DND-41 (cell line): ENCODE data around the gene OR10AD1.

Experiments
- ATAC-seq: fragments of 200-7000 bp; cut with Tn5 transposase; 3 replicates; pipeline ENCODE4 v1.9.1; 2021; ENCODE audit warnings: low read depth; ENCODE audit not compliant: insufficient read depth
- DNase-seq: peaks from one replicate; pipeline ENCODE4 v3.0.0-alpha.2; 2020
- H2AFZ ChIP-seq: 2 replicates; pipeline ENCODE4 v1.6.0; 2012; ENCODE audit warnings: low read depth, low read length
- H3K27ac ChIP-seq: 2 replicates; pipeline ENCODE4 v1.5.1; 2012; ENCODE audit warnings: low read length, inconsistent platforms
- H3K27me3 ChIP-seq: fragments of 200-600 bp; sonication (generic); 2 replicates; pipeline ENCODE4 v1.6.0; 2012; ENCODE audit warnings: low read length, mild to moderate bottlenecking, inconsistent platforms; ENCODE audit not compliant: insufficient read depth, poor library complexity
- H3K36me3 ChIP-seq: 2 replicates; pipeline ENCODE4 v1.5.1; 2012; ENCODE audit warnings: low read length, inconsistent platforms; ENCODE audit not compliant: insufficient read depth
- H3K4me1 ChIP-seq: 2 replicates; pipeline ENCODE4 v1.5.1; 2012; ENCODE audit warnings: mild to moderate bottlenecking, low read length; ENCODE audit not compliant: insufficient read depth
- H3K4me2 ChIP-seq: 2 replicates; pipeline ENCODE4 v1.6.0; 2012; ENCODE audit warnings: mild to moderate bottlenecking, moderate library complexity, low read length, inconsistent platforms; ENCODE audit not compliant: insufficient read depth
- H3K4me3 ChIP-seq, 2 experiments: fragments of 200-600 bp in 1 of 2; shearing (Covaris generic) in 1 of 2; 2 replicates each; pipeline ENCODE4 v1.5.1; 2012 to 2016; ENCODE audit warnings: inconsistent platforms in 2 of 2, low read length in 2 of 2, mild to moderate bottlenecking in 2 of 2, low read depth in 1 of 2, moderate library complexity in 1 of 2
- H3K79me2 ChIP-seq: 2 replicates; pipeline ENCODE4 v1.6.0; 2012; ENCODE audit warnings: low read length, inconsistent platforms; ENCODE audit not compliant: insufficient read depth
- H3K9ac ChIP-seq: 2 replicates; pipeline ENCODE4 v1.6.0; 2012; ENCODE audit warnings: low read depth, mild to moderate bottlenecking, inconsistent platforms, low read length, moderate library complexity
- H3K9me3 ChIP-seq: 2 replicates; pipeline ENCODE4 v1.5.1; 2012; ENCODE audit warnings: low read length, moderate library complexity, mild to moderate bottlenecking, inconsistent platforms; ENCODE audit not compliant: insufficient read depth, severe bottlenecking
- H4K20me1 ChIP-seq: 2 replicates; pipeline ENCODE4 v1.6.0; 2012; ENCODE audit warnings: low read length; ENCODE audit not compliant: insufficient read depth
- EZH2 ChIP-seq: IDR thresholded peaks from 3 replicates; pipeline ENCODE4 v1.6.1; 2012; ENCODE audit warnings: borderline replicate concordance, low read depth, mild to moderate bottlenecking, moderate library complexity, low read length, inconsistent platforms; ENCODE audit not compliant: severe bottlenecking
- TF ChIP-seq, protein P1 (sequence below): IDR thresholded peaks from 2 replicates; pipeline ENCODE4 v1.5.1; 2012; ENCODE audit warnings: borderline replicate concordance, low read length, moderate library complexity, mild to moderate bottlenecking; ENCODE audit not compliant: poor library complexity, severe bottlenecking; ENCODE audit errors: extremely low read depth

The OR10AD1 gene

DNA sequence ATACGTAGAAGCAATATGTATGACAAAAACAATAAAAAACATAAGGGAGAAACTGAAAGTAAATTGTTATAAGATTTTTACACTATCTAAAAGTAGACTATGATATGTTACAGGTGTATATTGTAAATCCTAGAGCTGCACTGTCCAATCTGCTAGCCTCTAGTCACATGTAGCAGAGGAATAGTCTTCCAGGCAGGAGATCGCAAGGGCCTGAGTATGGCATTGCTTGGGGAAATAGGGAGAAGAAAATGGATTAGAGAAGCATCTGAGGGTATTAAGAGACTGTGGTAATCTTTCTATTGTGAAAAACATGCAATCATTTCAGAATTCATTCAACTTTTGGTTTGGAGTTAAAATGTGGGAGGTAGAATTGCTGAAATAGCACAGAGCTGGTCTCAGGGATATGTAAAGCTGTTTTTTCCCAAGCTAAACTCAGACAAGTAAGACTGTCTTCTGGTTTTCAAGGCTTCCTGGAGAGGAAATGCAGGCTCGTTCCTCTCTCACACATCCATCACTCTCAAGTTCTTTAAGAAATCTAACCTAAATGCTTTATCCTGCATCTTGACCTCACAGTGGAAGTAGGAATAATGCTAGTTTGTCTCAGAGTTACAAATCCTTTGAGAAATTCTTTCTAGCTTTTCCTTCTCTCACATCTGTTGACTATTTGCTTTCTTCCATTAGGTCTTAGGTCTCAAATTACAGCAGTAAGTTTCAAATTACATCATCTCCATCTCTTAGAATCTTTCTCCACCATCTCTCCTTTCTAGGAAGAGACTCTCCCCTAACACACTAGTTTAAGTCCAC, 27.3 kb downstream of the OR10AD1 start:
- H3K27me3 ChIP-seq = peaks cover 24% of the 10 kb centered on the region
- no peaks in the 10 kb centered on the region for H3K36me3 ChIP-seq
- H2AFZ ChIP-seq = peak overlapping the region; percentile 58; the same call in 1 of the 2 replicates
- H3K9ac ChIP-seq = no peak overlapping the region
- DNase-seq = no peak
- H3K4me3 ChIP-seq = no peak overlapping the region
- no peaks in the 10 kb centered on the region for H3K9me3 ChIP-seq
- H3K4me1 ChIP-seq = peaks cover 7% of the 10 kb centered on the region; the same call in 1 of the 2 replicates
- no peaks in the 10 kb centered on the region for H4K20me1 ChIP-seq
- no peak for ATAC-seq
- no peak overlapping the region for H3K27ac ChIP-seq
- TF ChIP-seq, protein P1, sequence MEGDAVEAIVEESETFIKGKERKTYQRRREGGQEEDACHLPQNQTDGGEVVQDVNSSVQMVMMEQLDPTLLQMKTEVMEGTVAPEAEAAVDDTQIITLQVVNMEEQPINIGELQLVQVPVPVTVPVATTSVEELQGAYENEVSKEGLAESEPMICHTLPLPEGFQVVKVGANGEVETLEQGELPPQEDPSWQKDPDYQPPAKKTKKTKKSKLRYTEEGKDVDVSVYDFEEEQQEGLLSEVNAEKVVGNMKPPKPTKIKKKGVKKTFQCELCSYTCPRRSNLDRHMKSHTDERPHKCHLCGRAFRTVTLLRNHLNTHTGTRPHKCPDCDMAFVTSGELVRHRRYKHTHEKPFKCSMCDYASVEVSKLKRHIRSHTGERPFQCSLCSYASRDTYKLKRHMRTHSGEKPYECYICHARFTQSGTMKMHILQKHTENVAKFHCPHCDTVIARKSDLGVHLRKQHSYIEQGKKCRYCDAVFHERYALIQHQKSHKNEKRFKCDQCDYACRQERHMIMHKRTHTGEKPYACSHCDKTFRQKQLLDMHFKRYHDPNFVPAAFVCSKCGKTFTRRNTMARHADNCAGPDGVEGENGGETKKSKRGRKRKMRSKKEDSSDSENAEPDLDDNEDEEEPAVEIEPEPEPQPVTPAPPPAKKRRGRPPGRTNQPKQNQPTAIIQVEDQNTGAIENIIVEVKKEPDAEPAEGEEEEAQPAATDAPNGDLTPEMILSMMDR = no peak
- TF ChIP-seq EZH2 = no peak
- no peaks in the 10 kb centered on the region for H3K79me2 ChIP-seq
- H3K4me2 ChIP-seq = peak overlapping the region; percentile 5; the same call in 1 of the 2 replicates

DNA sequence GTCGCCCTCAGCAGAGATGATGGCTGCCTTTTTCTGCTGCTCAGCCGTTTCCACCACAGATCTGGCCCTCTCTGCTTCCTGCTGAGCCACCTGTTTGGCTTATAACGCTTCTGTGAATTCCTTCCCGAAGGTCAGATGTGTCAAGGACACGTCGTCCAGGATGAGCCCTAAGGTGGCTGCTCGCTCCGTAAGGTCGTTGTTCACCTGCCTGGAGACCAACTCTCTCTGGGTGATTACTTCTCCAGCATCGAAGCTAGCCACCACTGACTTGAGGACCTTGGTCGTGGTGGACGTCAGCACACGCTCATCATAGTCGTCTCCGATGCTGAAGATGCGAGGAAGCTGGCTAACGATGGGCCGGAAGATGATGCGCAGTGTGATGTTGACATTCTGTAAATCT, 34.1 kb downstream of the OR10AD1 start:
- Histone ChIP-seq H3K9me3 (no peaks in the 10 kb centered on the region), H2AFZ (no peak overlapping the region), H3K79me2 (no peaks in the 10 kb centered on the region), H3K36me3 (no peaks in the 10 kb centered on the region), H3K27me3 (no peaks in the 10 kb centered on the region), H3K4me3 (no peak overlapping the region), H3K9ac (no peak overlapping the region), H4K20me1 (no peaks in the 10 kb centered on the region), H3K4me1 (no peaks in the 10 kb centered on the region), H3K27ac (no peak overlapping the region), H3K4me2 (no peak overlapping the region)
- TF ChIP-seq, protein P1 = no peak
- TF ChIP-seq EZH2 = no peak
- ATAC-seq (no peak), DNase-seq (no peak)

DNA sequence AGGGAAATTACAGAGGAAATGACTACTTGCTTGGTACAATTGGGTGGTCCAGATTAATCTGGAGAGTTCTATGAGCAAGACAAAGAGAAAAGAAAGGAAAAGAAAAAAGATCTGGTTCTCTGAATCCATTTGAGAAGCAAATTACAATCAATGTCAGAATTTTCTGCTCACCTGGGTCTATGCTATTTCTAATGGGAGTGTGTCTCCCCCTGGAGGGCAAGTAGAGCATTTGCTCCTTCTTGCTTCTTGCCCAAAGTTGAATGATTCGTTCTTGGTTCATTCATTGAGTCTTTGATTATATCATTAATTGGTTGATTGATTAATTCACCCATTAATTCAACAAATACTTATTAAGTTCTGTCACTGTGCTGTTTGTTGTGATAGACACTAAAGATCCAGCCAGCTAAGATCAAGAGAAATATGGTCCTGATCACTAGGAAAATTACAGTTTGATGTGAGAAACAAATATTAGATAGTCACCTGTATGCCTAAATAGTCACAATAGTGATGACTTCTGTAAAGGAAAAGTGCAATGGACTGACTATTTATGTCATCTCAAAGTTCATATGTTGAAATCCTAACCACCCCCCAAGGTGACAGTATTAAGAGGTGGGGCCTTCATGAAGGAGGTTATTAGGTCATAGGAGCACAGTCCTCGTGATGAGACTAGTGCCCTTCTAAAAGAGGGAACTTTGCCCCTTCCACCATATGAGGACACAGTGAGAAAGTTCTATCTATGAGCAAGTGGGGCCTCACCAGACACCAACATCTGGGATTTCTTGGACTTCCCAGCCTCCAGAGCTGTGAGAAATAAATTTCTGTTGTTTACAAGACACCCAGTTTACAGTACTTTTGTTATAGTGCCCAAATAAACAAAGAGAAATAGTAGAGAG, 37.8 kb downstream of the OR10AD1 start:
- H3K4me3 ChIP-seq = no peak overlapping the region
- TF ChIP-seq, protein P1 = peak; percentile 79
- no peak for TF ChIP-seq EZH2
- H3K9me3 ChIP-seq = no peaks in the 10 kb centered on the region
- no peak overlapping the region for H3K27ac ChIP-seq
- H3K9ac ChIP-seq = no peak overlapping the region
- no peak overlapping the region for H2AFZ ChIP-seq
- no peaks in the 10 kb centered on the region for H4K20me1 ChIP-seq
- H3K27me3 ChIP-seq = no peaks in the 10 kb centered on the region
- H3K79me2 ChIP-seq = no peaks in the 10 kb centered on the region
- no peaks in the 10 kb centered on the region for H3K36me3 ChIP-seq
- no peaks in the 10 kb centered on the region for H3K4me1 ChIP-seq
- peak; percentile 48; the same call in 1 of the 3 replicates for ATAC-seq
- no peak overlapping the region for H3K4me2 ChIP-seq
- peak; percentile 18 for DNase-seq
